Left ventricle myocardium inferior (tissue), 1 donor: ENCODE results near the gene TK1. TPM values are rescaled to one million over a fixed set of nuclear protein-coding genes. Genes with fewer than 3 reads are reported as not detected.
A peak's percentile ranks its signal among the peaks of the same experiment; 100 is the strongest.
"Not testable (repeated sequence)": the region's sequence is repeated elsewhere in the genome, so short reads cannot be mapped to it uniquely, and the experiment has no call there.

ENCODE experiments used
- DNase-seq: peaks from one replicate; pipeline ENCODE4 v3.0.0-alpha.2; 2020
- H3K27ac ChIP-seq: fragments of 200-600 bp; replicated peaks from 2 replicates; pipeline ENCODE4 v1.8.0; 2021
- H3K27me3 ChIP-seq: fragments of 200-600 bp; 2 replicates; pipeline ENCODE4 v1.8.0; 2021; ENCODE audit warnings: low read depth
- H3K36me3 ChIP-seq: fragments of 200-600 bp; 2 replicates; pipeline ENCODE4 v1.8.0; 2021
- H3K4me1 ChIP-seq: fragments of 200-600 bp; 2 replicates; pipeline ENCODE4 v1.8.0; 2021
- H3K4me3 ChIP-seq: fragments of 200-600 bp; 2 replicates; pipeline ENCODE4 v1.8.0; 2021; ENCODE audit warnings: mild to moderate bottlenecking, moderate library complexity
- H3K9me3 ChIP-seq: fragments of 200-600 bp; replicated peaks from 2 replicates; pipeline ENCODE4 v1.8.0; 2021
- intact Hi-C: fragments of 100-400 bp; cut with micrococcal nuclease; formaldehyde crosslinking; loops from one replicate; pipeline ENCODE4 v1.11.0; 2022
- long read RNA-seq: library from polyadenylated mRNA; unstranded; transcript quantifications from one replicate; pipeline ENCODE4 v2.0.0, GENCODE V29; 2021
- total RNA-seq: library from RNA; stranded (reverse); fragmentation: NEBNext Ultra II Directional; extraction: Animal tissue kit (Norgen Biotek cat#: 25700); gene quantifications from one replicate; pipeline ENCODE4 v1.2.1, GENCODE V29; 2021
- TF ChIP-seq, protein P1 (sequence below): fragments of 200-600 bp; IDR thresholded peaks from 2 replicates; pipeline ENCODE4 v1.8.0; 2021; ENCODE audit warnings: antibody characterized with exemption, mild to moderate bottlenecking, borderline replicate concordance
- donor health status: DM: no; HTN: yes; CAD: no; lungs with severe emphysema.

TK1 gene
- total RNA-seq: 1.8 TPM
- long read RNA-seq, transcript TK1-201 (7 exons, 1,628 nt): major isoform, 5 of 5 reads
- long read RNA-seq, partial matches to known transcripts: 0 of 5 reads
- long read RNA-seq, other reads (novel, unspliced or antisense): 0 of 5 reads

- DNase-seq: peak; percentile 96
- Histone ChIP-seq H3K4me1 (peaks cover 35% of the 10 kb centered on the region), H3K4me3 (peak within 1 kb of the TSS; percentile 66), H3K27ac (peak within 1 kb of the TSS; percentile 88), H3K9me3 (no peaks in the 10 kb centered on the region), H3K36me3 (peaks cover 19% of the 10 kb centered on the region), H3K27me3 (no peaks in the 10 kb centered on the region)
- intact Hi-C loops: no loop called here
- TF ChIP-seq, protein P1, sequence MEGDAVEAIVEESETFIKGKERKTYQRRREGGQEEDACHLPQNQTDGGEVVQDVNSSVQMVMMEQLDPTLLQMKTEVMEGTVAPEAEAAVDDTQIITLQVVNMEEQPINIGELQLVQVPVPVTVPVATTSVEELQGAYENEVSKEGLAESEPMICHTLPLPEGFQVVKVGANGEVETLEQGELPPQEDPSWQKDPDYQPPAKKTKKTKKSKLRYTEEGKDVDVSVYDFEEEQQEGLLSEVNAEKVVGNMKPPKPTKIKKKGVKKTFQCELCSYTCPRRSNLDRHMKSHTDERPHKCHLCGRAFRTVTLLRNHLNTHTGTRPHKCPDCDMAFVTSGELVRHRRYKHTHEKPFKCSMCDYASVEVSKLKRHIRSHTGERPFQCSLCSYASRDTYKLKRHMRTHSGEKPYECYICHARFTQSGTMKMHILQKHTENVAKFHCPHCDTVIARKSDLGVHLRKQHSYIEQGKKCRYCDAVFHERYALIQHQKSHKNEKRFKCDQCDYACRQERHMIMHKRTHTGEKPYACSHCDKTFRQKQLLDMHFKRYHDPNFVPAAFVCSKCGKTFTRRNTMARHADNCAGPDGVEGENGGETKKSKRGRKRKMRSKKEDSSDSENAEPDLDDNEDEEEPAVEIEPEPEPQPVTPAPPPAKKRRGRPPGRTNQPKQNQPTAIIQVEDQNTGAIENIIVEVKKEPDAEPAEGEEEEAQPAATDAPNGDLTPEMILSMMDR: peak; percentile 90
These were observed at the start of gene TK1, which contains the start of gene AFMID for GRCh38 chr17:78186692-78187595. Gene TK1 (minus strand): TSS chr17:78187052. CDS start chr17:78186994, 58 bp downstream. Gene AFMID (plus strand): TSS chr17:78187362. CDS start chr17:78187371, 9 bp downstream.

- no peaks in the 10 kb centered on the region for H3K9me3 ChIP-seq
- peaks cover 6% of the 10 kb centered on the region for H3K4me1 ChIP-seq
- DNase-seq: no peak
- TF ChIP-seq, protein P1: no peak
- H3K4me3 ChIP-seq: no peak overlapping the region
- no peak overlapping the region for H3K27ac ChIP-seq
- H3K36me3 ChIP-seq: no peaks in the 10 kb centered on the region
- H3K27me3 ChIP-seq: peaks cover 29% of the 10 kb centered on the region
- intact Hi-C loops: no loop called here
These were observed 49.0 kb upstream of the TK1 start for GRCh38 chr17:78235885-78236284.

GRCh38 chr17:78235022-78235421 lies 48.2 kb upstream of the TK1 start:
- H3K4me1 ChIP-seq, H3K9me3 ChIP-seq, H3K4me3 ChIP-seq, H3K36me3 ChIP-seq, intact Hi-C loops: not testable (repeated sequence)
- DNase-seq: peak; percentile 60
- H3K27me3 ChIP-seq: peaks cover 38% of the 10 kb centered on the region
- peak overlapping the region; percentile 30 for H3K27ac ChIP-seq

GRCh38 chr17:78234261-78234865 lies 47.5 kb upstream of the TK1 start:
- H3K4me3 ChIP-seq: no peak overlapping the region
- intact Hi-C loops: no loop called here
- H3K27ac ChIP-seq: peak overlapping the region; percentile 30
- no peak for DNase-seq
- TF ChIP-seq, protein P1: no peak
- H3K27me3 ChIP-seq: peaks cover 44% of the 10 kb centered on the region
- no peaks in the 10 kb centered on the region for H3K36me3 ChIP-seq
- H3K4me1 ChIP-seq: peaks cover 6% of the 10 kb centered on the region
- no peaks in the 10 kb centered on the region for H3K9me3 ChIP-seq

- H3K4me1 ChIP-seq: peaks cover 6% of the 10 kb centered on the region
- no peak overlapping the region for H3K27ac ChIP-seq
- H3K4me3 ChIP-seq: no peak overlapping the region
- intact Hi-C loops: no loop called here
- no peak for DNase-seq
- H3K27me3 ChIP-seq: peaks cover 48% of the 10 kb centered on the region
- H3K9me3 ChIP-seq: no peaks in the 10 kb centered on the region
- TF ChIP-seq, protein P1: no peak
- H3K36me3 ChIP-seq: no peaks in the 10 kb centered on the region
These were observed 46.8 kb upstream of the TK1 start for GRCh38 chr17:78233678-78234077.
